Mammary epithelial cell (primary cell): ENCODE measurements around the gene PNPLA3.

Experiments used
- EZH2 ChIP-seq: IDR thresholded peaks from 2 replicates; pipeline ENCODE4 v1.6.1; 2012; ENCODE audit warnings: low read length, inconsistent platforms, borderline replicate concordance
- TF ChIP-seq, protein P1 (sequence below), 2 donors: IDR thresholded peaks in 1 of 2; conservative IDR thresholded peaks in 1 of 2; 2 replicates each; pipeline ENCODE4 v1.5.1; 2011 to 2012; ENCODE audit warnings: inconsistent platforms in 2 of 2, low read length in 2 of 2, mild to moderate bottlenecking in 2 of 2, control low read depth in 1 of 2, low read depth in 1 of 2; ENCODE audit not compliant: insufficient read depth in 1 of 2; ENCODE audit errors: extremely low read depth in 1 of 2

DNA sequence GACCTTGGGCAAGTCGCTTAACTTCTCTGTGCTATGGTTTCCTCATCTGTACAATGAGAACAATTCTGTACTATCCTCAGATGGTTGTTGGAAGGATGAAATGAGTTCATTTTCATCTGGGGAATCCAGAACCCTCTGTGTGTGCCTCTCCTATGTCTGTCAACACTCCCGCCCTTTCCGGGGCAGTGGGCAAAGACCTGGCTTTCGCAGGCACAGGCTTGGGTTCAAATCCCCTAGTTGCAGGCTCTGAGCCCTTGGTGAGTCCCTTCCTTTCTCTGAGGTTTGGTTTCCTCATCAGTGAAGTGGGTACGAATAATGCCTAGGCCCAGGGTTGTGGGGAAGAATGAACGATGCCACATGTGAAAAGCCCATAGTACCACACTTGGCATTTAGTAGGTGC is 37.8 kb upstream of the PNPLA3 start:
- TF ChIP-seq, protein P1, sequence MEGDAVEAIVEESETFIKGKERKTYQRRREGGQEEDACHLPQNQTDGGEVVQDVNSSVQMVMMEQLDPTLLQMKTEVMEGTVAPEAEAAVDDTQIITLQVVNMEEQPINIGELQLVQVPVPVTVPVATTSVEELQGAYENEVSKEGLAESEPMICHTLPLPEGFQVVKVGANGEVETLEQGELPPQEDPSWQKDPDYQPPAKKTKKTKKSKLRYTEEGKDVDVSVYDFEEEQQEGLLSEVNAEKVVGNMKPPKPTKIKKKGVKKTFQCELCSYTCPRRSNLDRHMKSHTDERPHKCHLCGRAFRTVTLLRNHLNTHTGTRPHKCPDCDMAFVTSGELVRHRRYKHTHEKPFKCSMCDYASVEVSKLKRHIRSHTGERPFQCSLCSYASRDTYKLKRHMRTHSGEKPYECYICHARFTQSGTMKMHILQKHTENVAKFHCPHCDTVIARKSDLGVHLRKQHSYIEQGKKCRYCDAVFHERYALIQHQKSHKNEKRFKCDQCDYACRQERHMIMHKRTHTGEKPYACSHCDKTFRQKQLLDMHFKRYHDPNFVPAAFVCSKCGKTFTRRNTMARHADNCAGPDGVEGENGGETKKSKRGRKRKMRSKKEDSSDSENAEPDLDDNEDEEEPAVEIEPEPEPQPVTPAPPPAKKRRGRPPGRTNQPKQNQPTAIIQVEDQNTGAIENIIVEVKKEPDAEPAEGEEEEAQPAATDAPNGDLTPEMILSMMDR (conservative IDR thresholded peaks at IDR 0.05 in 1 of 2, IDR thresholded peaks at IDR 0.05 in 1 of 2; ENCODE audit: extremely low read depth in 1 of 2, insufficient read depth in 1 of 2, low read depth in 1 of 2, low read length in 2 of 2): no peak
- TF ChIP-seq EZH2: no peak
